HG03457 (cell line): Measurements from ENCODE around the gene GNG12.

ENCODE experiments used
- ATAC-seq: cut with Tn5 transposase; IDR thresholded peaks from one replicate; pipeline ENCODE4 v1.9.1; 2021; ENCODE audit warnings: moderate number of reproducible peaks; ENCODE audit not compliant: unreplicated experiment

The GNG12 gene

GRCh38 chr1:67832737-67833601, at the start of gene GNG12:
Gene GNG12, minus strand, starts transcription at chr1:67833467. Its CDS starts 125,781 bp downstream, at chr1:67707686.
- ATAC-seq = no peak

DNA sequence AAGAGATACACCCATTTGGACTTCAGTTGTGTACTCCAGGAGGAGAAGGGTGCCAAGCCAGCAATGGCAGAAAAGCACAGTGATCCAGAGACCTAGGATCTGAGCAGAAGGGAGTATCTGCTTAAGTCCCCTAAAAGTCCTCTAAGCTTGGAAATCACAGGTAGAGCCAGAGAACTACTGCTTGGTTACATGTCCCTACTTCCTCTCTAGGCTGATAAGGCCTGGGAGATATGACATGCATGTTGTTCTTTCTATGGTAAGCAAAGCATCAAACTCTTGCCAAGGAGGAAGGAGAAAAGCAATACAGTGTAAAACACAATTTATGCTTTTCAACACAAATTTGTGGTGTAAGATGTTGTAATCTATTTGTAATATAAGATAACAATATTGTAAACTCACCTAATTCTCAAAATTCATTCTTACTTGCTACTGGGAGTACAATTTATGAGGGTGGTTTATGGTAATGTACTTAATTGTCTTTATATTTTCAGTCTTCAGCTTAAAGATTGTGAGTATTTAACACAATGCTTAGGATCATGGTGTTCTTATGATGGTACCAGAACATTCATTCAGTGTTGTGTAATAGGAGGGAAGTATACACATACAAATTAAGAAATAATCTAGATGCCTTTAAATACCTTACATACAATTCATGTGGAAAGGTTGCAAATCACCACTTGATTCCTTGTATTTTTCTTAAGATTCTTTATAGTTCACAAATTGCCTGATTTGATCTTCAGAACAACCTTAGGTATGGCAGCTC, 49.1 kb upstream of the GNG12 start:
- ATAC-seq = no peak

GRCh38 chr1:67880056-67880601, 46.9 kb upstream of the GNG12 start:
- no peak for ATAC-seq

GRCh38 chr1:67879485-67879884, 46.2 kb upstream of the GNG12 start:
- ATAC-seq = no peak

GRCh38 chr1:67874501-67875111, 41.3 kb upstream of the GNG12 start:
- ATAC-seq = no peak

GRCh38 chr1:67869233-67869632, 36.0 kb upstream of the GNG12 start:
- no peak for ATAC-seq

DNA sequence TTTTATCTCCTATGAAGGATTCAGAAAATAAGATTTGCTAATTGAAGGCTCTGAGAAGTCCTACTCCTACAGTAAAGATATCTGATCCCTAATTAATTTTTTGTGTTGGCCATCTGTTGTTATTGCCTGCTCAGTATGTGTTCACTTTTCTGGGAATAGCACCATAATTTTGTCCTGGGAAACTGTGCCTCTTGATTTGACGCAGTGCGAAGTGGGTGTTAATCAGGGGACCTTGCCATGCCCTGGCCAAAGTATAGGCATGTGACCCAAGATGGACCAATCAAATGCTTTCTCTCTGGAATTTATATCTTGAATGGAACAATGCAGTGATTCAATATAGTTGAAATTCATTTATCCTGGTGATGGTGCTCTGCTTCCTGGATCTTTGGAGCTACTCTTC, 30.4 kb upstream of the GNG12 start:
- no peak for ATAC-seq

GRCh38 chr1:67862685-67863084, 29.4 kb upstream of the GNG12 start:
- no peak for ATAC-seq

- ATAC-seq = no peak
Observed at GRCh38 chr1:67861856-67862516, 28.7 kb upstream of the GNG12 start.

DNA sequence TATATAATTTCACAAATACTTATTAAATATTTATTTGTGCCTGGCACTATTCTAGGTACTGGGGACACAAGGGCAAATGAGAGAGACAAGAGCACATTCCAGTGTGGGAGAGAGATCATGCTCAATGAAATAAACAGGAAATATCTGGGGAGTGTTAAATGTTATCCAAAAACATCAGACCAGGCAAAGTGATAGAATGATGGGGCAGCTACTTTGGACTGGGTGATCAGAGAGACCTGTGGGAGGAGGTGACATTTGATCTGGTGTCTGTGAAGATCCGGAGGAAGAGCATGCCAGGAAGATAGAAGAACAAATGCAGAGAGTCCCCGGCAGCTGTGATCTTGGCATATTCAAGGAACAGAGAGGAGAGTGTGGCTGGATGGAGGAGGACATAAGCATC, 27.5 kb upstream of the GNG12 start:
- ATAC-seq = no peak

DNA sequence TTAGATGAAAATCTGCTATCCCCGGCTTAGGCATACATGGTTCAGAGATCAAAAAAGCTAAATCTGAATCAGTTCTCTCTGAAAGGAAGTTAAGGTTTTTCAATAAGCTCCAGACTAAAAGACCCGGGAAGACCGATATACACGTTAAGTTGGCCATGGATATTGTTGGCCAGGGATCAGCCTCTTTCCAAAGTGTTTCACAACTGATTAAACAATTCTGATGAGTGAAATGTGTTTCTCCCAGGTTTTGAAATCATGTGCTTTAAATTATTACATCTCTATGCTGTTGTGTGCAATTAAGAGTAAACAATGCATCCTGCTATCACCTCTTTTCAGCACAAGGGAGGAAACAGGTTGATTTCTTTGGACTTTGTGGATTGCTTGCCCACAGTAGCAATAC, 23.7 kb upstream of the GNG12 start:
- ATAC-seq = no peak

DNA sequence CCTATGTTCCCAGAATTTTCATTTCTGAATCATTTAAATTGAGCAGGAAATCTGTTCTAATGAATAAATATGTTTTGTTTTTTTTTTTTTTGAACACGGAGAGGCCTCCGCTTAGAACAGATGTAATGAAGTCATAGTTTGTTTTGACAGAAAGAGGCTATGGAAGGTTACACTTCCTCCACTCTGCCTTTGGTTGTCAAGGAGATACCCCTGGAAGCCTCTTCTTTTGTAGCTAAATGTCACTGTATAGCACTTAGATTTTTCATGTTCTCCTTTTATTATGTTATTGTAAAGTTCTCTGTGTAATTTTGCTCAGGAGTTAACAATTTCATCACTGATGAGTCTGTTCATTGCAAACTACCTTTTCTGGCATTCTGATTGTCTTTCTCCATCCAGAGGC, 22.7 kb upstream of the GNG12 start:
- no peak for ATAC-seq

DNA sequence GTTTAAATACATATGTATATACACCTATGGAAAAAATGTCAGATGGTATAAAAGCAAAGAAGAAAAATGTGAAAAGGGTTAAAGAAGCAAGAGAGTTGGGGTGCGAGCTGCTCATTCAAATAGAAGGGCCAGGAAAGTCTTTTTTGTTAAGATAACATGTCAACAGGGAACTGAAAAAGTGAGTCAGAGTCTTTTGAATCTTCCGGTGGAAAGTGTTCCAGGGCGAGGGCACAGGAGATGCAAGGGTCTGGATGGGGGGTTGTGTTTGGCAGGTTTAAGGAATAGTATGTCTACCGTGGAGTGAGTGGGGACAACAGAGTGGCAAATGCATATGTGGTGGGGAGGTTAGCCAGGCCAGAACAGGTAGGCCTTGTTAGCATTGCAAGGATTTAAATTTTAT, 22.2 kb upstream of the GNG12 start:
- no peak for ATAC-seq

DNA sequence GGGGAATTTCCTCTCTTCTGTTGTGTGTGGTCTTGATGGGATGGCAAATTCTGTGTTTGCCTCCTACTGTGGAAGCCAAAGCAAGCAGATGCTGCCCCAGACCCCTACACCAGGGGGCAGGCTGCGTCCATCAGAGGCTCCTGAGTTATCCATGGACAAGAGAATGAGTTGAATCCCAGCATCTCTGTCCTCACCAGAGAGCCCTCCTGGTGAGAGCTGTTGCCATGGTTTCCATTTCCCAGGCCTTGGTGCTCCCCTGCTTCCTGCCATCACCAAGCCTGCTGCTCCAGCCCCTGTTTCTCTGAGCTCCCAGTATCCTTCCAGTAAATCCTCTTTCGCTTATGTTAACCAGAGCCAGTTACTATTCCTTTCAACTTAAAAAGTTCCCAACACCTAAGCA, 20.4 kb upstream of the GNG12 start:
- ATAC-seq = no peak

GRCh38 chr1:67851800-67852199, 18.5 kb upstream of the GNG12 start:
- ATAC-seq = no peak

GRCh38 chr1:67850611-67851075, 17.4 kb upstream of the GNG12 start:
- no peak for ATAC-seq

GRCh38 chr1:67850151-67850551, 16.9 kb upstream of the GNG12 start:
- no peak for ATAC-seq

- ATAC-seq = no peak
Observed at GRCh38 chr1:67847466-67847865, 14.2 kb upstream of the GNG12 start.

GRCh38 chr1:67846538-67846937, 13.3 kb upstream of the GNG12 start:
- ATAC-seq = no peak

DNA sequence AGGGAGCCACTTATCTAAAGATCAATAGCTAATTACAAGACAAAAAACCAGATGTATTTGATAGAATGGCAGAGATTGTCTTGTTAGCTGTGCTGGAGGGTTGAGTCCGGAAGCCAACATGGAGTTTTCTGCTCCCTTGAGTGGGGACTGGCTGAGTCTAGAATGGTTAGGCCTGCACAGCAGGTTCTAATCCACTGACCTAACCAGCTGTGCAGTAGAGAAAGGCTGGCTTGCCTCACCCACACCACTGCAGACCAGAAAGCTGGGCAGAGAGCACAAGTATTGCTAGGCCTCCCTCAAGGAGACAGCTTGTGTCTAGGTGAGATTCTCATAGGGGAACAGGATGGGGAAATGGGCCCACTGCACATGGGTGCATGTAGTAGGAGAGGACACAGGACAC, 11.7 kb upstream of the GNG12 start:
- no peak for ATAC-seq

- no peak for ATAC-seq
Observed at GRCh38 chr1:67843746-67844145, 10.5 kb upstream of the GNG12 start.
